ENCODE measurements around the gene U2AF2. TPM values are rescaled to one million over a fixed set of nuclear protein-coding genes. Genes with fewer than 3 reads are reported as not detected.

Gene U2AF2
- total RNA-seq, 1 donor from 2014 or later: 140 TPM

- DNase-seq (ENCODE audit: low read depth): no peak
- no peak for FAIRE-seq
- Histone ChIP-seq H3K27me3 (ENCODE audit: control insufficient read depth, insufficient read depth, low read length) (no peaks in the 10 kb centered on the region), H3K4me3 (ENCODE audit: low read depth, low read length) (no peak overlapping the region), H3K36me3 (ENCODE audit: control insufficient read depth, insufficient read depth, low read length) (peaks cover 11% of the 10 kb centered on the region)
- no peak for TF ChIP-seq CTCF (IDR thresholded peaks at IDR 0.05; ENCODE audit: insufficient read depth, low read length, severe bottlenecking)
These were observed 35.5 kb upstream of the U2AF2 start for GRCh38 chr19:55619286-55619685.

- peaks cover 10% of the 10 kb centered on the region for H3K36me3 ChIP-seq (ENCODE audit: control insufficient read depth, insufficient read depth, low read length)
- no peak for TF ChIP-seq CTCF (IDR thresholded peaks at IDR 0.05; ENCODE audit: insufficient read depth, low read length, severe bottlenecking)
- FAIRE-seq (no peak), DNase-seq (ENCODE audit: low read depth) (no peak)
- no peaks in the 10 kb centered on the region for H3K27me3 ChIP-seq (ENCODE audit: control insufficient read depth, insufficient read depth, low read length)
- no peak overlapping the region for H3K4me3 ChIP-seq (ENCODE audit: low read depth, low read length)
These were observed 34.2 kb upstream of the U2AF2 start for GRCh38 chr19:55620410-55621204.

GRCh38 chr19:55621205-55621672 is 33.6 kb upstream of the U2AF2 start:
- DNase-seq (ENCODE audit: low read depth) (no peak), FAIRE-seq (no peak)
- Histone ChIP-seq H3K36me3 (ENCODE audit: control insufficient read depth, insufficient read depth, low read length) (peaks cover 9% of the 10 kb centered on the region), H3K27me3 (ENCODE audit: control insufficient read depth, insufficient read depth, low read length) (no peaks in the 10 kb centered on the region), H3K4me3 (ENCODE audit: low read depth, low read length) (no peak overlapping the region)
- TF ChIP-seq CTCF (IDR thresholded peaks at IDR 0.05; ENCODE audit: insufficient read depth, low read length, severe bottlenecking): no peak

GRCh38 chr19:55621673-55622231 is 33.1 kb upstream of the U2AF2 start:
- Histone ChIP-seq H3K4me3 (ENCODE audit: low read depth, low read length) (no peak overlapping the region), H3K36me3 (ENCODE audit: control insufficient read depth, insufficient read depth, low read length) (peaks cover 7% of the 10 kb centered on the region), H3K27me3 (ENCODE audit: control insufficient read depth, insufficient read depth, low read length) (no peaks in the 10 kb centered on the region)
- TF ChIP-seq CTCF (IDR thresholded peaks at IDR 0.05; ENCODE audit: insufficient read depth, low read length, severe bottlenecking): no peak
- FAIRE-seq (no peak), DNase-seq (ENCODE audit: low read depth) (no peak)

- H3K27me3 ChIP-seq (ENCODE audit: control insufficient read depth, insufficient read depth, low read length): no peaks in the 10 kb centered on the region
- no peak for FAIRE-seq
- no peak for DNase-seq (ENCODE audit: low read depth)
- no peak overlapping the region for H3K4me3 ChIP-seq (ENCODE audit: low read depth, low read length)
- H3K36me3 ChIP-seq (ENCODE audit: control insufficient read depth, insufficient read depth, low read length): peaks cover 3% of the 10 kb centered on the region
- TF ChIP-seq CTCF (IDR thresholded peaks at IDR 0.05; ENCODE audit: insufficient read depth, low read length, severe bottlenecking): no peak
These were observed 32.4 kb upstream of the U2AF2 start for GRCh38 chr19:55622242-55622969.
